Stimulated activated memory B cell treated with anti-CD40 and anti-IgM and Interleukin-4, amounts not matched to agents 10 μg/mL and 1 μg/mL and 100 μg/mL, for 72 hours (primary cell): ENCODE results near the gene SLFN5.
"Not testable (repeated sequence)": the region's sequence is repeated elsewhere in the genome, so short reads cannot be mapped to it uniquely, and the experiment has no call there.

Source experiments
- ATAC-seq: fragments of 150-1000 bp; cut with Tn5 transposase; 2 replicates; pipeline ENCODE4 v1.10.0; 2021
- H3K27ac Mint-ChIP-seq: one replicate; pipeline ENCODE4 v1.8.0; 2022; ENCODE audit warnings: mild to moderate bottlenecking, mixed read lengths
- H3K27me3 Mint-ChIP-seq: one replicate; pipeline ENCODE4 v1.8.0; 2022; ENCODE audit warnings: mixed read lengths
- H3K36me3 Mint-ChIP-seq: one replicate; pipeline ENCODE4 v1.8.0; 2022; ENCODE audit warnings: mixed read lengths
- H3K4me1 Mint-ChIP-seq: one replicate; pipeline ENCODE4 v1.8.0; 2022; ENCODE audit warnings: mixed read lengths
- H3K4me3 Mint-ChIP-seq: one replicate; pipeline ENCODE4 v1.8.0; 2022; ENCODE audit warnings: mild to moderate bottlenecking, moderate library complexity, mixed read lengths
- H3K9me3 Mint-ChIP-seq: one replicate; pipeline ENCODE4 v1.8.0; 2022; ENCODE audit warnings: mixed read lengths

Gene SLFN5

GRCh38 chr17:35295686-35296085, 52.8 kb downstream of the SLFN5 start:
- Mint-ChIP-seq H3K27ac (no peak overlapping the region), H3K27me3 (peaks cover 31% of the 10 kb centered on the region), H3K36me3 (no peaks in the 10 kb centered on the region), H3K9me3 (peaks cover 2% of the 10 kb centered on the region), H3K4me1 (no peaks in the 10 kb centered on the region), H3K4me3 (no peak overlapping the region)
- no peak for ATAC-seq

- ATAC-seq = no peak
- Mint-ChIP-seq H3K4me3 (no peak overlapping the region), H3K36me3 (peaks cover 7% of the 10 kb centered on the region), H3K9me3 (peaks cover 7% of the 10 kb centered on the region), H3K4me1 (no peaks in the 10 kb centered on the region), H3K27ac (no peak overlapping the region), H3K27me3 (peaks cover 35% of the 10 kb centered on the region)
Measured at GRCh38 chr17:35297666-35298065, 54.8 kb downstream of the SLFN5 start.

- H3K36me3 Mint-ChIP-seq = peaks cover 9% of the 10 kb centered on the region
- no peak overlapping the region for H3K4me3 Mint-ChIP-seq
- peaks cover 13% of the 10 kb centered on the region for H3K9me3 Mint-ChIP-seq
- H3K4me1 Mint-ChIP-seq = no peaks in the 10 kb centered on the region
- peaks cover 35% of the 10 kb centered on the region for H3K27me3 Mint-ChIP-seq
- no peak for ATAC-seq
- no peak overlapping the region for H3K27ac Mint-ChIP-seq
Measured at GRCh38 chr17:35298639-35299038, 55.8 kb downstream of the SLFN5 start.

- H3K36me3 Mint-ChIP-seq = peaks cover 14% of the 10 kb centered on the region
- H3K4me3 Mint-ChIP-seq = no peak overlapping the region
- H3K27me3 Mint-ChIP-seq = peaks cover 35% of the 10 kb centered on the region
- H3K27ac Mint-ChIP-seq = no peak overlapping the region
- peaks cover 16% of the 10 kb centered on the region for H3K9me3 Mint-ChIP-seq
- ATAC-seq = no peak
- H3K4me1 Mint-ChIP-seq = no peaks in the 10 kb centered on the region
Measured at GRCh38 chr17:35299135-35299534, 56.3 kb downstream of the SLFN5 start.

- H3K27ac Mint-ChIP-seq, H3K9me3 Mint-ChIP-seq, H3K4me3 Mint-ChIP-seq, H3K36me3 Mint-ChIP-seq, H3K27me3 Mint-ChIP-seq, ATAC-seq: not testable (repeated sequence)
- peaks cover 18% of the 10 kb centered on the region for H3K4me1 Mint-ChIP-seq
Measured at GRCh38 chr17:35309345-35309744, 66.5 kb downstream of the SLFN5 start.

- ATAC-seq = no peak
- Mint-ChIP-seq H3K27ac (peak overlapping the region; percentile 88), H3K4me1 (peaks cover 18% of the 10 kb centered on the region), H3K4me3 (no peak overlapping the region), H3K9me3 (peaks cover 4% of the 10 kb centered on the region), H3K36me3 (no peaks in the 10 kb centered on the region), H3K27me3 (no peaks in the 10 kb centered on the region)
Measured at GRCh38 chr17:35312346-35312745, 69.5 kb downstream of the SLFN5 start.

- peak; percentile 92 for ATAC-seq
- Mint-ChIP-seq H3K9me3 (peaks cover 4% of the 10 kb centered on the region), H3K36me3 (no peaks in the 10 kb centered on the region), H3K4me1 (peaks cover 18% of the 10 kb centered on the region), H3K4me3 (peak overlapping the region; percentile 90), H3K27me3 (no peaks in the 10 kb centered on the region), H3K27ac (peak overlapping the region; percentile 88)
Measured at GRCh38 chr17:35312790-35313711, 70.2 kb downstream of the SLFN5 start.

GRCh38 chr17:35313875-35314409, 71.1 kb downstream of the SLFN5 start:
- Mint-ChIP-seq H3K4me3 (peak overlapping the region; percentile 90), H3K36me3 (no peaks in the 10 kb centered on the region), H3K27ac (peak overlapping the region; percentile 88), H3K4me1 (peaks cover 18% of the 10 kb centered on the region), H3K27me3 (no peaks in the 10 kb centered on the region), H3K9me3 (no peaks in the 10 kb centered on the region)
- no peak for ATAC-seq

GRCh38 chr17:35314415-35315216, 71.7 kb downstream of the SLFN5 start:
- Mint-ChIP-seq H3K9me3 (no peaks in the 10 kb centered on the region), H3K4me1 (peaks cover 18% of the 10 kb centered on the region), H3K27me3 (no peaks in the 10 kb centered on the region), H3K36me3 (no peaks in the 10 kb centered on the region), H3K4me3 (peak overlapping the region; percentile 90), H3K27ac (peak overlapping the region; percentile 88)
- no peak for ATAC-seq

- no peak for ATAC-seq
- no peaks in the 10 kb centered on the region for H3K27me3 Mint-ChIP-seq
- no peak overlapping the region for H3K27ac Mint-ChIP-seq
- H3K4me3 Mint-ChIP-seq = no peak overlapping the region
- no peaks in the 10 kb centered on the region for H3K36me3 Mint-ChIP-seq
- no peaks in the 10 kb centered on the region for H3K9me3 Mint-ChIP-seq
- peaks cover 18% of the 10 kb centered on the region for H3K4me1 Mint-ChIP-seq
Measured at GRCh38 chr17:35315283-35315682, 72.4 kb downstream of the SLFN5 start.

GRCh38 chr17:35315971-35316370, 73.1 kb downstream of the SLFN5 start:
- ATAC-seq = no peak
- H3K36me3 Mint-ChIP-seq = no peaks in the 10 kb centered on the region
- no peak overlapping the region for H3K27ac Mint-ChIP-seq
- H3K27me3 Mint-ChIP-seq = no peaks in the 10 kb centered on the region
- H3K4me3 Mint-ChIP-seq = no peak overlapping the region
- peaks cover 18% of the 10 kb centered on the region for H3K4me1 Mint-ChIP-seq
- H3K9me3 Mint-ChIP-seq = no peaks in the 10 kb centered on the region

GRCh38 chr17:35322749-35323148, 79.9 kb downstream of the SLFN5 start:
- no peak for ATAC-seq
- Mint-ChIP-seq H3K4me1 (no peaks in the 10 kb centered on the region), H3K27me3 (no peaks in the 10 kb centered on the region), H3K4me3 (no peak overlapping the region), H3K36me3 (peaks cover 31% of the 10 kb centered on the region), H3K27ac (no peak overlapping the region), H3K9me3 (peaks cover 11% of the 10 kb centered on the region)
